Inflammatory macrophage treated with lipopolysaccharide for 1 hour (primary cell): Measurements from ENCODE around the gene WDR73.
A peak's percentile ranks its signal among the peaks of the same experiment; 100 is the strongest.

Experiments
- DNase-seq, 2 donors: peaks; one replicate each; pipeline ENCODE4 v3.0.0-alpha.2; 2020 to 2022

WDR73 gene

GRCh38 chr15:84609818-84610525 is 44.1 kb downstream of the WDR73 start:
- no peak for DNase-seq

GRCh38 chr15:84608707-84609284 is 45.3 kb downstream of the WDR73 start:
- DNase-seq, result no peak

- no peak for DNase-seq
Measured at GRCh38 chr15:84606653-84607120, 47.4 kb downstream of the WDR73 start.

- no peak for DNase-seq
Measured at GRCh38 chr15:84605554-84605882, 48.6 kb downstream of the WDR73 start.

- DNase-seq, result peak in 1 of 2 donors; percentile 49
Measured at GRCh38 chr15:84604826-84605553, 49.1 kb downstream of the WDR73 start.

- no peak for DNase-seq
Measured at GRCh38 chr15:84603630-84604379, 50.3 kb downstream of the WDR73 start.

GRCh38 chr15:84601555-84601838 is 52.6 kb downstream of the WDR73 start:
- no peak for DNase-seq

- DNase-seq, result peak; percentile 94 to 96
Measured at GRCh38 chr15:84600687-84601554, 53.2 kb downstream of the WDR73 start, which contains the start of gene ZSCAN2. ZSCAN2 (plus strand) TSS chr15:84601009; CDS start chr15:84603928, 2,919 bp downstream.

- peak; percentile 89 to 90 for DNase-seq
Measured at GRCh38 chr15:84600331-84600686, 53.8 kb downstream of the WDR73 start.

GRCh38 chr15:84599906-84600305 is 54.2 kb downstream of the WDR73 start:
- DNase-seq, result no peak

GRCh38 chr15:84598993-84599392 is 55.1 kb downstream of the WDR73 start:
- peak in 1 of 2 donors; percentile 22 for DNase-seq

GRCh38 chr15:84598250-84598649 is 55.8 kb downstream of the WDR73 start:
- peak; percentile 82 to 89 for DNase-seq

- peak in 1 of 2 donors; percentile 48 for DNase-seq
Measured at GRCh38 chr15:84597296-84597695, 56.8 kb downstream of the WDR73 start.

GRCh38 chr15:84595660-84596059 is 58.4 kb downstream of the WDR73 start:
- peak; percentile 61 to 62 for DNase-seq

GRCh38 chr15:84594617-84595290 is 59.3 kb downstream of the WDR73 start:
- DNase-seq, result no peak

GRCh38 chr15:84591815-84592214 is 62.3 kb downstream of the WDR73 start:
- DNase-seq, result no peak

- DNase-seq, result no peak
Measured at GRCh38 chr15:84590406-84590805, 63.7 kb downstream of the WDR73 start.
